Measurements from ENCODE around the gene ILKAP. TPM values are rescaled to one million over a fixed set of nuclear protein-coding genes. Genes with fewer than 3 reads are reported as not detected.

Gene ILKAP
- total RNA-seq, 1 donor from 2014 or later: 73.4 TPM

GRCh38 chr2:238155051-238155760 is 48.3 kb downstream of the ILKAP start:
- DNase-seq (ENCODE audit: low spot score in 2 of 2): no peak
- no peak for FAIRE-seq

- FAIRE-seq: no peak
- no peak for DNase-seq (ENCODE audit: low spot score in 2 of 2)
Measured at GRCh38 chr2:238154570-238154969, 48.9 kb downstream of the ILKAP start.

- no peak for DNase-seq (ENCODE audit: low spot score in 2 of 2)
- no peak for FAIRE-seq
Measured at GRCh38 chr2:238152771-238153688, 50.5 kb downstream of the ILKAP start.

GRCh38 chr2:238151628-238152235 is 51.8 kb downstream of the ILKAP start:
- FAIRE-seq: no peak

GRCh38 chr2:238151205-238151604 is 52.3 kb downstream of the ILKAP start:
- FAIRE-seq: no peak
- DNase-seq (ENCODE audit: low spot score in 2 of 2): no peak

More at GRCh38 chr2:238151628-238152235, 51.8 kb downstream of the ILKAP start:
- no peak for DNase-seq (ENCODE audit: low spot score in 2 of 2)

- FAIRE-seq: no peak
- DNase-seq (ENCODE audit: low spot score in 2 of 2): no peak
Measured at GRCh38 chr2:238150686-238151085, 52.8 kb downstream of the ILKAP start.

GRCh38 chr2:238149841-238150572 is 53.5 kb downstream of the ILKAP start:
- FAIRE-seq: no peak

GRCh38 chr2:238148981-238149380 is 54.5 kb downstream of the ILKAP start:
- no peak for DNase-seq (ENCODE audit: low spot score in 2 of 2)
- no peak for FAIRE-seq

More at GRCh38 chr2:238149841-238150572, 53.5 kb downstream of the ILKAP start:
- no peak for DNase-seq (ENCODE audit: low spot score in 2 of 2)

GRCh38 chr2:238146884-238147544 is 56.5 kb downstream of the ILKAP start:
- FAIRE-seq (no peak), DNase-seq (ENCODE audit: low spot score in 2 of 2) (no peak)

- FAIRE-seq (no peak), DNase-seq (ENCODE audit: low spot score in 2 of 2) (no peak)
Measured at GRCh38 chr2:238145851-238146250, 57.6 kb downstream of the ILKAP start.

GRCh38 chr2:238145046-238145445 is 58.4 kb downstream of the ILKAP start:
- DNase-seq (ENCODE audit: low spot score in 2 of 2): no peak
- no peak for FAIRE-seq

- no peak for DNase-seq (ENCODE audit: low spot score in 2 of 2)
- no peak for FAIRE-seq
Measured at GRCh38 chr2:238144262-238144661, 59.2 kb downstream of the ILKAP start.

GRCh38 chr2:238143239-238143951 is 60.1 kb downstream of the ILKAP start:
- DNase-seq (ENCODE audit: low spot score in 2 of 2): no peak
- no peak for FAIRE-seq

- FAIRE-seq (no peak), DNase-seq (ENCODE audit: low spot score in 2 of 2) (no peak)
Measured at GRCh38 chr2:238142382-238143205, 60.9 kb downstream of the ILKAP start.

GRCh38 chr2:238141541-238142318 is 61.8 kb downstream of the ILKAP start:
- FAIRE-seq: no peak
- no peak for DNase-seq (ENCODE audit: low spot score in 2 of 2)

GRCh38 chr2:238140721-238141540 is 62.6 kb downstream of the ILKAP start:
- DNase-seq (ENCODE audit: low spot score in 2 of 2): no peak
- FAIRE-seq: no peak

- DNase-seq (ENCODE audit: low spot score in 2 of 2) (no peak), FAIRE-seq (no peak)
Measured at GRCh38 chr2:238140040-238140439, 63.5 kb downstream of the ILKAP start.
